Measurements from ENCODE around the gene TMEM154.
"Not testable (repeated sequence)": the region's sequence is repeated elsewhere in the genome, so short reads cannot be mapped to it uniquely, and the experiment has no call there.

The TMEM154 gene

DNA sequence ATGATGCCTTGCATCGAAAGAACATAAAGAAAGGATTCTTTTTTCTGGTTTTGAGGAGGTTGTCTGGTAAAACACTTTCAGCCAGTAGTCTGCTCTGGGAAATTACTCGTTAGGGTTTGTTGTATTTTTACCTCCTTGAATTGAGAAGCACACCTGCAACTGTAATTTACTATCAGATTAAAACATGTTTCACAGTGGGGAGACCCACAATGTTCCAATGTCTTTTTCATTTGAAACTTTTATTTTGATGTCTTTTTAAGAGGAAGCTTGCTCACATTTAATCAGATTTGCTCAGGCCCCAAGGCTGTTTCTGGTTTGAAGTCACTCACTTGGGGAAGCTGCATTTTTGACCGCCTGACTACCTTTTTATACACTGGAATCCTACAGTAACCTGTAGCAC, 12.0 kb downstream of the TMEM154 start:
- DNase-seq (ENCODE audit: low read depth in 2 of 2), result no peak

GRCh38 chr4:152666946-152667345, 12.9 kb downstream of the TMEM154 start:
- no peak for DNase-seq (ENCODE audit: low read depth in 2 of 2)

DNA sequence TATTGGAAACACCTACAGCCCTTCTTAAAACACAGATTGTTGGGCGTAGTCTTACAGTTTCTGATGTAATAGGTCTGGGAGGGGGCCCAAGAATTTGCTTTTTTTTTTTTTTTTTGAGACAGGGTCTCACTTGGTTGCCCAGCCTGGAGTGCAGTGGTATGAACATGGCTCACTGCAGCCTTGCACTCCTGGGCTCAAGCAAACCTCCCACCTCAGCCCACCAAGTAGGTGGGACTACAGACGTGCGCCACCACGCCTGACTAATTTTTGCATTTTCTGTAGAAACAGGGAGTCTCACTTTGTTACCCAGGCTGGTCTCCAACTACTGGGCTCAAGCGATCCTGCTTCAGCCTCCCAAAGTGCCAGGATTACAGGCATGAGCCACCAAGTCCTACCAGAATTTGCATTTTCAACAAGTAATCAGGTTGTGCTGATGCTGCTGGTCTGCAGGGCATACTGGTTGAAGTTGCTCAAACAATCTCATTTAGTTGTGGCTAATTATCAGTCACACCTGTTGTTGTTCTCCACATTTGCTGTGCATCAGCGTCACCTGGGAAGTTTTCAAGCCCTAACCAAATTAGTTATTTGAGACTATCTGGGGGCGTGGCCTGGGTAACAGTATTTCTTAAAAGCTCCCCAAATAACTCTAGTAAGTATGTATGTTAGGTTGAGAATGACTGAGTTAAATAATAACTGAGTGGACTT, 14.0 kb downstream of the TMEM154 start:
- no peak for DNase-seq (ENCODE audit: low read depth in 2 of 2)

GRCh38 chr4:152664067-152664378, 15.8 kb downstream of the TMEM154 start:
- DNase-seq (ENCODE audit: low read depth in 2 of 2), result not testable (repeated sequence)

DNA sequence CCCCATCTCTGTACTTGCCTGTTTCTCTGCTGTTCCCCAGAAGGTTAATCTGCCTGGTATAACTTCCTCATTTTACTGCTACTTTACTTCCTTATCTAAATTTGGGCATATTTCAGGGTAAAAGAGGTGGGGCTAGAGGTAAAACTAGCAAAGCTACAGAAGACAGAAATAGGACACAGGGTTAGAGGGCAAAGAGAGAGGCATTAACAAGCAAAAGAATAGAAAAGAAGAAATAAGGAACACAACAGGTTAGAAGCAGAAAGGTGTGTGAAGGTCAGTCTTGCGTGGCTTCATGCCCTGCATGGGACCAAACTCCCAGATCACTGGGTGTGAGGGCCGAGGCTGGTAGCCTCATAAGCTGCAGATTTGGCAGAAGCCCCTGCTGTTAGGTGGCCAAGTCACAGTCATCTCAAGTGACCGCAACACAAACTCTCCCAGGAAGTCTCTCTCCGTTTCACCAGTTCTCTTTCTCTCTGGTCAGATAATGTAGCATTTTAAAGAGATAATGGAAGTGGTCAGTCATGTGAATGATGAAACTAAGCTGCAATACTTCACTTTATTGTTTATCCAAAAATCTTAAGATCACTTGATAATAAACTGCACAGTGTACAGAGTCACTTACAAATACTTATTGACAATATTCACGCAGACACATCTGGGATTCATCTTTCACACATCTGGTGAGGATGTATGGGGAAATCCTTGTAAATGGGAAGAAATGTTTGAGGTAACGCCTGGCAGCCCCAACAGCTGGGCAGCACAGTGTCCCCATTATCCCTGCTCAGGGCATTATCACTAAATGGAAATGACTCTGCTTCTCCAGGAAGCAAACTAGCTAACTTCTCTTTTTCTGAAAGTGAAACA, 16.4 kb downstream of the TMEM154 start:
- DNase-seq (ENCODE audit: low read depth in 2 of 2), result no peak

DNA sequence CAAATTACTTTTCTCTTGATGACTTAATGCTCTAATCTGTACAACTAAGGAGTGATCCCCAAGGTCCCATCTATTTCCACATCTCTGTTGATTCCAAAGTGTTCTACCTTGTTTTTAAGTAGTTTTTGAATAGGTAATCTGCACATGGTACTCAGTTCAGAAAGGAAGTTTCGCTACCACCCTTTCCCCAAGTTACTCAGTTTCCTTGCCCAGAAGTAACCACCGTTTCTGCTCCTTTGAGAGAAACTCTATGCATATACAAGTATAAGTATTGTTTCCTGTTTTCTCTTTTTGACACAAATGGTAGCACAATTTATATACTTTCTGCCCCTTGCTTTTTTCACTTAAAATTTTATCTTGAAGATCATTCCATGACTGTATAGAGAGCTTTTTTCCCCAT, 18.1 kb downstream of the TMEM154 start:
- no peak for DNase-seq (ENCODE audit: low read depth in 2 of 2)

GRCh38 chr4:152660526-152660925, 19.3 kb downstream of the TMEM154 start:
- no peak for DNase-seq (ENCODE audit: low read depth in 2 of 2)

DNA sequence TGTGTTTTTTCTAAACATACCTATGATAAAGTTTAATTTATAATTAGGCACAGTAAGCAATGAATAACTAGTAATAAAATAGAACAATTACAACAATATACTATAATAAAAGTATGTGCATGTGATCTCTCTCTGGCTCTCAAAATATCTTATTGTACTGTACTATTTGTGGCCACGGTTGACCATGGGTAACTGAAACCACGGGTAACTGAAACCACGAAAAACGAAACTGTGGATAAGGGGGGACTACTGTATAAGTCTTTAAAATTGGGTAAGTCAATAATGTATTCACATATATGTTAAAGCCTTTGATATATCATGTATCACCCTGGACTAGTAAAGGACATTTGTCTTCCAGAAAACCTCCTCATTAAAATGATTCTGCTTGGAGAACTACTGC, 20.0 kb downstream of the TMEM154 start:
- DNase-seq (ENCODE audit: low read depth in 2 of 2), result no peak

GRCh38 chr4:152657657-152658056, 22.1 kb downstream of the TMEM154 start:
- DNase-seq (ENCODE audit: low read depth in 2 of 2), result no peak

- no peak for DNase-seq (ENCODE audit: low read depth in 2 of 2)
These were observed 24.3 kb downstream of the TMEM154 start for GRCh38 chr4:152655272-152656129.

- DNase-seq (ENCODE audit: low read depth in 2 of 2), result no peak
These were observed 27.7 kb downstream of the TMEM154 start for GRCh38 chr4:152652102-152652501.

- no peak for DNase-seq (ENCODE audit: low read depth in 2 of 2)
These were observed 28.2 kb downstream of the TMEM154 start for GRCh38 chr4:152651473-152652060.

GRCh38 chr4:152646221-152646620, 33.6 kb downstream of the TMEM154 start:
- no peak for DNase-seq (ENCODE audit: low read depth in 2 of 2)

DNA sequence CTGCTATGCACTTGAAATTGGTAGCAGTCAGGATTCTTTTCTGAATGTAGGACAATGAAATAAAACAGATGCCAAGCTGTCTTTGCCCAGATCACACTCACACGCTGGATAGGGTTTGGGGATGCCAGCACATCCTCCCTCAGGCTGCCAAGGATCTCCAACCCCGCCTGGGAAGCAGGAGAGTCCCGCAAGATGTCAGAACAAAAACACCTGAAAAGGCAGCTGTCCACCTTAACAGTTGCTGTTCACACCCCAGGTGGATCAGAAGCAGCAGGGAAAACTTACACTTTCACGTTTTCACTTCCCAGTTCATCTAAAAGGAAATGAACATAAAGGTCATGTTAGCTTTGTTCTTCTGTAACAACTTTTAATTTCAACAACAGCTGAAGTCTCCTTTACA, 35.7 kb downstream of the TMEM154 start:
- DNase-seq (ENCODE audit: low read depth in 2 of 2), result no peak

DNA sequence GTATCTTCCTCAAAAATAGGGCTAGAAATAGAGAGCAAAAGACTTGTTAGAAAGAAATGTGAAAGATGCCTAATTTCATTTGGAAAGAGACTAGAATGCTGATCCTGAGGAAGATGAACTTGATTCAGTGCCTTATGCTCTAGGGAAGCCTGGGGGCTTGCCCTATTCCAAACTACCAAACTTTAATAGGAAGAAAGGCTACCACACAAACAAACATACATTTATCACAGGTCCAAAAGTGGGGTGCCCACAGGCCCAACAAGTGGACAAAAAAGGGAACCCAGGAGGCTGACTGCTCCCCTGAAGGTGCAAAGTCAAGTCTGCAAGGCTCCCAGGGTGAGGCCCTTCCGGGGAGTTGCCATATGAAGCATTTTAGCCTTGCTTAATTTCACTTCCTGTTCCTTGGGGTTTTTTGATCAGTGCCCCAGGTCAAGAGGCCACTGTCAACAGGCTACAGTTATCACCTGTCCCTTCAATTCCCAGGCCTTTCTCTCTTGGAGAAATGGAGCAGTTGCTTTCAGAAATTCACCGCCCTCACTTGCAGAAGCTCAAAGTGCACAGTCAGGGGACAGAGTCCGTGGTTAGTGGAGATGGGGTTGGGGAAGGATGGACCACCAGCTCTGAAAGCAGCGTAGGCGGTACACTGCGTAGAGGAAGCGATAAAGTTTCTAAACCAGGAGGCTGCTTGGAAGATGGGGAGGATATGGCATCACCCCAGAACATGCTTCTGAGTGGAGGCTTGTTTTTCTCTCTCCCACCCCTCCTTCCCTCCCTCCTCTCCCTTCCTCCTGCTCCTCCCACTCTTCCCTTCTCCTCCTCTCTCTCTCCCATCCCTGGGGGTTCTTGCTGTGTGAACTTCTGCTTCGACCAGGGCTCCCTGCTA, 36.4 kb downstream of the TMEM154 start:
- no peak for DNase-seq (ENCODE audit: low read depth in 2 of 2)

- DNase-seq (ENCODE audit: low read depth in 2 of 2), result no peak
These were observed 39.5 kb downstream of the TMEM154 start for GRCh38 chr4:152640058-152640921.

DNA sequence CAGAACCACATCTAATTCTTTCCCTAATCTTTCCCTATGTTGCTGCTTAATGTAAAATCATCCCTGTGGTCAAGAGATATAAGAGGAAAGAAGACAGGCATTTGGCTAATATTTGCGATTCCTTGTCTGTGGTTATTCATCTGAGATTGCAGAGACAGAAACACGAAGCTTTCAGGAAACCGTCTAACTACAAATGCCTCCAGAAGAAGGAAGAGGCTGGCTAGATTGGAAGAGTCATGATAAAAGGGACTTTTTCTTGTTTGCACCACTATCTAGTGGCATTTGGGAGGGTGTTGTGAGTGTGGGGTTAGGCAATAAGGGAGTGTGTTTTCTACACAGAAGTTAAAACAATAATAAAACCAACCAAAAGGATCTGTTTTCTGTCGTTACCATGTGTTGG, 43.9 kb downstream of the TMEM154 start:
- no peak for DNase-seq (ENCODE audit: low read depth in 2 of 2)

- no peak for DNase-seq (ENCODE audit: low read depth in 2 of 2)
These were observed 45.6 kb downstream of the TMEM154 start for GRCh38 chr4:152634110-152634760.

- DNase-seq (ENCODE audit: low read depth in 2 of 2), result no peak
These were observed 46.7 kb downstream of the TMEM154 start for GRCh38 chr4:152633118-152633517.

DNA sequence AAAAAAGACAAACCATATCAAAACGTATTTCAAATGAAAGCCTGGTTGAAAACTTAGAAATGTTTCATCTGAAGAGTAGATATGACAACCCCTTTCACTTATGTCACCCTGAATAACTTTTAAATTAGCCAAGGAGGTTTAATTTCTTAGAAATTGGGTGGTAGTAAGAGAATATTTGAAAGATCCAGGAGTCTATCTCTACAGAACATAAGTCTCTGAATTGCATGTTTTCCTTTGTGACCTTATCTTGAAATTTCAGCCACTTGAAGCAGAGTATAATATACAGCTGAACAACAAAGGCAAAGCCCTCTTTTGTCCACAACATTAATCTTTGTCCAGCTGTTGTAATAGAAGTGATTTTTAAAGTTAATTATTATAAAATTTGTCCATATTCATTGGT, 49.5 kb downstream of the TMEM154 start:
- DNase-seq (ENCODE audit: low read depth in 2 of 2), result no peak
